ENCODE results near the gene NTNG2. TPM values are rescaled to one million over a fixed set of nuclear protein-coding genes. Genes with fewer than 3 reads are reported as not detected.

Gene NTNG2
- polyA plus RNA-seq, 3 donors = 0.20 to 0.40 (median 0.32) TPM

DNA sequence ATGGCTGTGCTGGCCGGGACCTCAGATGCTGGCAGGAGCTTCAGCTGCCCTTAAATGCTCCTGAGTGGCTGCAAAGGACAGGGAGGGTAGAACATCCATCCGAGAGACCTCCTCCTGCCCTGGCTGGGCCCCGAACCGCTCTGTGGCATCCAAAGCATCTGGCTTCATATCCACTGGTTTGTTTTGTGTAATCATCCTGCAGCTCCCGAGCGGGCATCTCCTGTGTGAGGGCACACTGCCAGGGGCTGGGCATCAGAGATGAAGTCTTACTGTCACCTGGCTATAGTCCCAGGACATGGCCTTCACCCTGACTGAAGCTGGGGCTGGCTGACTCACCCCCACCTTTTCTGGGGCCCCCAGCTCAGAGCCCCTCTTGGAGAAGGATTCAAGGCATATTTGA is 18.5 kb upstream of the NTNG2 start:
- DNase-seq (ENCODE audit: extremely low read depth in 1 of 11, low read depth in 9 of 11, low spot score in 4 of 11) = no peak

DNA sequence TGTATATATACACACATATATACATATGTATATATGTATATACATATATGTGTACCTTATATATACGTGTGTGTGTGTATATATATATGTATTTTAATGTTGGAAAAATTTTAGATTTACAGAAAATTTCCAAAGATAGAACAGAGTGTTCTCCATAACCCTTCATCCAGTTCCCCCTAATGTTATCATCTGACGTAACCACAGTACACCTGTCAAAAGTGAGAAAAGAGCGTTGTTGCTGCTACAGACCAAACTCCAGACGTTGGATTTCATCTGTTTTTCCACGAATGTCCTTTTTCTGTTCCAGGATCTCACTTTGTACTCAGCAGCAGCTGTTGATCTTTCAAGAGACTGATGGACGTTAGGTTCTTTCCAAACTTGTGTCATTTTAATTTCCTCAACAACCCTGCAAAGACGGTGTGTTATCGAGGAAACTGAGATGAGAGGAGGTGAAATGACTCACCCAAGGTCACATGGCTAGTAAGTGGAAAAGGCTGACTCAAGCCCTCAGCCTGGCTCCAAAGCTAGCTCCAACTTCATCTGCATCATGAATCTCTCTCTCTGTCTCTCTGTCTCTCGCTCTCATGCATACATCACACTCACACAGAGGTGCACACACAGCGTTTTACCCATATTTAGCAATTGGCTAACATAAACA is 17.0 kb upstream of the NTNG2 start:
- DNase-seq (ENCODE audit: extremely low read depth in 1 of 11, low read depth in 9 of 11, low spot score in 4 of 11) = no peak

DNA sequence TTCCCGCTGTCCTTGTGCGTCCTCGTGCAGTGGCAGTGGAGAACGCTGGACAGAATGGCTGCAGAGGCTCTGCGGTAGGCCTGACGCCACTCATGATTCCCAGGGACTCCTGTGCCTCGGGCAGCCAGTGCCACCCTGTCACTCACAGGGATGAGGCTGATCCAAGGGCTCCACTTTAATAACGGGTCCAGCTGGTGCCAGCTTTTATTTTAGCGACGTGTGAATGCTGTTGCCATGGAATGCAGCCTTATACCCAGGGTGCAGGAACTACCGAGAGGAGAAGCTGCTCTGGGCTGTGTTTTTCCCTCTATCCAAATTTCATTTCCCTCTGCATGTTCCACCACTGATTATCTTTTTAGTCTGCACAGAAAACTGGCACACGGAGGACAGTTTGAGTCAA is 15.8 kb upstream of the NTNG2 start:
- DNase-seq (ENCODE audit: extremely low read depth in 1 of 11, low read depth in 9 of 11, low spot score in 4 of 11) = no peak

DNA sequence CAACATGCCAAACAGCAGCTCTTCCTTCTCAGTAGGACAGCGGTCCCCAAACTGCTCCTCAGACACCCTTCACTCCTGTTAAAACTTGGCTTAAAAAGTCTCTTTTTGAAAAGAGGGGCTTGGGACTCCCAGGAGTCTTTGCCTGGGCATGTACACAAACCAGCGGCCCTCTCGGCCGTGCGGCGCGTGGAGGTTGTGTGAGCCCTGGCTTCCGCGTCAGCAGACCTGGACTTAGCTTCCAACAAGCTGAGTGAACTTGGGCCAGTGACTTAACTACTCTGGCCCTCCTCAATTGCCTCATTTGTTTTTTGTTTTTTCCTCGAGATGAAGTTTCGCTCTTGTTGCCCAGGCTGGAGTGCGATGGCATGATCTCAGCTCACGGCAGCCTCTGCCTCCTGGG is 15.3 kb upstream of the NTNG2 start:
- DNase-seq (ENCODE audit: extremely low read depth in 1 of 11, low read depth in 9 of 11, low spot score in 4 of 11) = no peak

DNA sequence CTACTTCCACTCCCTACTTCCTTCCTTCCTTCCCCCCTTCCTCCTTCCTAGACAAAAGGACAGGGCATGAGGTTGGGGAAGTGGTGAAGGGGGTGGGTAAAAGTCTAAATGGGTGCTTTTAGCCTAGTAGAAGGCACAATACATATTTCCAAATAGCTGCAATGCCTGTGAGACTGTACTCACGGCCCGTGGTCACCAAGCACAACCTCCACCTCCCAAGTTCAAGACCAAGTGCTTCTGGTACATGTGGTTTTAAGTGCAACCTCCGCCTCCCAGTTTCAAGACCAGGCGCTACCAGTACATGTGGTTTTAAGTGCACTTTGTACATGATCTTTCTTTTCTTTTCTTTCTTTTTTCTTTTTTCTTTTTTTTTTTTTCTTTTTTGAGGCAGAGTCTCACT is 14.5 kb upstream of the NTNG2 start:
- DNase-seq (ENCODE audit: extremely low read depth in 1 of 11, low read depth in 9 of 11, low spot score in 4 of 11) = no peak

DNA sequence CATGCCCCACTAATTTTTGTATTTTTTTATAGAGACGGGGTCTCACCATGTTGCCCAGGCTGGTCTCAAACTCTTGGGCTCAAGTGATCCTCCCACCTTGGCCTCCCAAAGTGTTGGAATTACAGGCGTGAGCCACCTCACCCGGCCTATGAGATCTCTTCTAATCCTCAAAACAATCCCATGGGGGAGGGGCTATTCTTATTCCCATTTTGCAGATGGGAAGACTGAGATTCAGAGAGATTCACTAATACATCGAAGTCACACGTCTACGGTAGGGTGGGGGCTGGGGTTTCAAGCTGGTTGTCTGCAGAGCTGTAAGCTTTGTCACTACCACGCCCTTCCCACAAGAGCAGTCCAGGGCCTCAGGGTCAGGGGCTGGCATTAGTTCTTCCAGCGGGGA is 14.0 kb upstream of the NTNG2 start:
- no peak for DNase-seq (ENCODE audit: extremely low read depth in 1 of 11, low read depth in 9 of 11, low spot score in 4 of 11)

DNA sequence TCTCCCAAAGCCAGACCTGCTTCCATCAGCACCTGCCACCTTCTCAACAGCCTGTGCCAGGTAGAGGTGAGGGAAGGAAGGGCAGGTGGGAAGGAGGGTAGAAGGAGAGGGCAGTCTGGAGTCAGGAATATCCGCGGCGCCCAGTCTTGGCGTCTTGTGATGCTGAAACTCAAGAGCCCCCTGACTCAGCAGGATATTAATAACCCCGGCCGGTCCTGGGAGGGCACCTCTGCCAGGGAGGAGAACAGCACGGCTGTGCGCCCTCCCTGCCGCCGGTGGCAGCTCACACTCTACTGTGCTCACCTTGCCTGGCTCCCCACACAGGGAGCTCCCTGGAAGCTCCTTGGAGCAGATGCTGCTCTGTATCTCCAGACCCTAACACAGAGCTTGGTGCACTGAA is 11.6 kb upstream of the NTNG2 start:
- DNase-seq (ENCODE audit: extremely low read depth in 1 of 11, low read depth in 9 of 11, low spot score in 4 of 11) = no peak

DNA sequence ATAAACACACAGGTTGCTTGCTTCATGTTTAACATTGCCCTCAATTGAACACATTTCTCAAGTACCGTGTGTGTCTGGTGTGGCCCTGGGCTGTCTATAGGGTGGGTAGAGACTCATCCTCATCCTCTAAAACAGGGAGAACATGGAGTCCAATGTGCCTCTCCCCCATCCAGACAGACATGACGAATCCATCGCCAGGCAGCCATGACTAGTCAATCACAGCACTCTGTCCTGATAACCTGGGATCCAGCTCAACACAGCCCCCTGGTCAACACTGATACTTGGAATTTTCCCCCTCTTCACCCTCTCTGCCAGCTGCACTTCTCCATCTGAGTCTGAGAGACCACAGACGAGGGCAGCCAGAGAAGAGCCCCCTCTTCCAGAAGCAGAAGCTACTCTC is 10.7 kb upstream of the NTNG2 start:
- no peak for DNase-seq (ENCODE audit: extremely low read depth in 1 of 11, low read depth in 9 of 11, low spot score in 4 of 11)

DNA sequence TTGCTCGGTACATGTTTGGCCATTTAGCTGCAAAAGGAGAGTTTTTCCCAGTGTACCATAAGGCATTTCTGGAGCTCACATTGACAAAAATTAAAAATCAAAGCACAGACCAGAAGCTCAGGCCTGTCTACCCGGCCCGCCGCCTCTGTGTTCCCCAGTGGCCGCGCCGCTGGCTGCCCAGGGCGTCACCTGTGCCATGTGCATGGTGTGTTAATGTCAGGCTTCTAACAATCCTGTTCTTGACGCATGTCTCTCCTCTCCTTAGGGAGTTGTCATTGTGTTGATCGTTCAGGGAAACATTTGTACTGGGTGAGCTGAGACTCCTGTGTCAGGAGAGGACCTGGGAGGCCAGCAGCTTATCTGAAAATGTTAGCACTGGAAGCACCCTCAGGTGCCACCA is 9.6 kb upstream of the NTNG2 start:
- no peak for DNase-seq (ENCODE audit: extremely low read depth in 1 of 11, low read depth in 9 of 11, low spot score in 4 of 11)

DNA sequence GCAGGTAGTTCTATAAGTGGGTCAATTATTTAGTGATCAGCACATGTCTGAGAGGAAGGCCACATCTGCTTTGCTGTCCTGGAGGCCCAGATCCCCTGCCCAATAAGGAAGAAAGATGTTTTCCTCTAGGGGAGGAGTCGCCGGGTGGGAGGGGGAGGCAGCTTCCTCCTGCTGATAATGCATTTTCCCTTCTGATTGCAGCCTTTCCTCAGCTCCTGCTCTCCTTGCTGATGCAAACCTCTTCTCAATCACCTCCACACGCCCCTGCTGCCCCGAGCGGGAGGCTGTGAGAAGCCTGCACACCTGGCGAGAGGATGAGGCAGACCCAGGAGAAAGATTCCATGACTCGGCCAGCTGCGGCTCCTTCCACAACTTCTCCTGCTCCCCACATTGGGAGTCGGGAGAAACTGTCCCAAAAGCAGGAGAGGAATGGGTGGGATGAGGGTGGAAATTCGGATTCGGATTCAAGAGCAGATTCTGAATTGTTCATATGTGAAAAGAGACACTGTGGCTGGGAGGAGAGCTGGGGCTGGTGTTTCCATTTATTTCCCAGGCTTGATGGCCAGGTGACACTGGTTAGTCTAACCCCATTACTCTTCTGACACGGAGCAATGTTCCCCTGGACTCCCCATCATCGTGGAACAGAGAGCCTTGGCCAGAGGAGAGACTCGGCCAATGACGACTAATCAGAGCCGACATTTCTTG is 6.8 kb upstream of the NTNG2 start:
- no peak for DNase-seq (ENCODE audit: extremely low read depth in 1 of 11, low read depth in 9 of 11, low spot score in 4 of 11)

DNA sequence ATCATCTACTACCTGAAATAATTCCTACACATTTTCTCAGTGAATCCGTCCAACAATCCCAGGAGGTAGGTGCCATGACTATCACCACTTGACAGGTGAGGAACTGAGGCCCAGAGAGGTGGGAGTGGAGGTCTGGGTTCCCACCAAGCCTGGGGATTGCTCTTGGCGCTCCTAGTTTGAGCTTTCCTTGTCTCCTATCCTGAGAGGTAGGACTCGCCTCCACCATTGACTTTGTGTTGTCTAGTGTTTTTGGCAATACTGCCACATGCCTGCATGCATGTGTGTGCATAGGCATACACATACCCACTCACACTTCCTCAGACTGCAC is 6.3 kb upstream of the NTNG2 start:
- no peak for DNase-seq (ENCODE audit: extremely low read depth in 1 of 11, low read depth in 9 of 11, low spot score in 4 of 11)

DNA sequence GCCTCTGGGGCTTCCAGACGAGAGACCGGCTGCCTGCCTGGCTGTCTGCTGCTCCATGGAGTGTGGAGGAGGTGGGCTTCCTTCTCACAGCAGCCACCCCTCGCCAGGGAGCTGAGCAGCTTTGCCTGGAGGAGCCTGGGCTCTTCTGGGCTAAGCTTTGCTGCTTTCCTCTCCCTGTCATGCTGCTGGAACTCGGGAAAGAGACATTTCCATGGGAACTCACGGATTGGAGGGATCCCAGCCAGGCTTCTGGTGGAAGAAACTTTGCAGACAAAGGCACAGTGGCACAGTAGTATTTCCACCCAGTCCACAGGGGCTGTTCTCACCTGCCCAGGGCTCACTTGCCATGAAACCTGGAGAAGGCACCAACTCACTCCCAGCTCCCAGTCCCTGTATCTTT is 5.6 kb upstream of the NTNG2 start:
- no peak for DNase-seq (ENCODE audit: extremely low read depth in 1 of 11, low read depth in 9 of 11, low spot score in 4 of 11)

DNA sequence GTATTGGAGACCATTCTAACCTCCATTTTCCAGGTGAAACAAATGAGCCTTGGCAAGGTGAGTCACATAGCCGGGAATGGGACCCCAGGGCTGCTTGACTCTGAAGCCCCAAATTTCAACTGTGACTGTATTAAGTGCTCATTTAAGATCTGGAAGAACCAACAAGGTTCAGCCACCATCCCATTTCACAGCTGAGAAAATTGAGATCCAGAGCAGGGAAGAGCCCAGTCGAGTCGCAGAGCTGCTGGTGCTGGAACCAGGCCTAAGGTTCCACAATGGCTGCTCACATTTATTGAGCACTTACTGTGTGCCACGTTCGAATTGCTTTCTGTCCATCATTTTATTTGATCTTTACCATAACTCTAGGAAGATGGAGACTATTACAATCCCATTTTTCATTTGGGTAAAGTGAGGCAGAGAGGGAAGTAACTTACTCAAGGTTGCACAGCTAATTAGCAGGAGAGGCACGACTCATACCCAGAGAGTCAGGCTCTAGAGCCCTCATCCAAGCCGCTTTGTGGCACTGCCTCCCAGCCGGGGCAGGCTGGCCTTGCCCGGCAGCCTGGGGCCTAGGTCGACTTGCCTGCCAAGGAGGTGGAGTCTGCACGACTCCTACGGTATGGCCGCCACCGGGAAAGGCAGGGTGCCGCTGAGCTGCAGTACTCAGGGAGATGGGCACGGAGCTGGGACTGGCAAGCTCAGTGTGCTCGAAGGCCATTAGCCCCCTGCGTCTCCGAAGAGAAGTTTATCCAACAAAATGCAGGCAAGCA is 4.3 kb upstream of the NTNG2 start:
- no peak for DNase-seq (ENCODE audit: extremely low read depth in 1 of 11, low read depth in 9 of 11, low spot score in 4 of 11)

DNA sequence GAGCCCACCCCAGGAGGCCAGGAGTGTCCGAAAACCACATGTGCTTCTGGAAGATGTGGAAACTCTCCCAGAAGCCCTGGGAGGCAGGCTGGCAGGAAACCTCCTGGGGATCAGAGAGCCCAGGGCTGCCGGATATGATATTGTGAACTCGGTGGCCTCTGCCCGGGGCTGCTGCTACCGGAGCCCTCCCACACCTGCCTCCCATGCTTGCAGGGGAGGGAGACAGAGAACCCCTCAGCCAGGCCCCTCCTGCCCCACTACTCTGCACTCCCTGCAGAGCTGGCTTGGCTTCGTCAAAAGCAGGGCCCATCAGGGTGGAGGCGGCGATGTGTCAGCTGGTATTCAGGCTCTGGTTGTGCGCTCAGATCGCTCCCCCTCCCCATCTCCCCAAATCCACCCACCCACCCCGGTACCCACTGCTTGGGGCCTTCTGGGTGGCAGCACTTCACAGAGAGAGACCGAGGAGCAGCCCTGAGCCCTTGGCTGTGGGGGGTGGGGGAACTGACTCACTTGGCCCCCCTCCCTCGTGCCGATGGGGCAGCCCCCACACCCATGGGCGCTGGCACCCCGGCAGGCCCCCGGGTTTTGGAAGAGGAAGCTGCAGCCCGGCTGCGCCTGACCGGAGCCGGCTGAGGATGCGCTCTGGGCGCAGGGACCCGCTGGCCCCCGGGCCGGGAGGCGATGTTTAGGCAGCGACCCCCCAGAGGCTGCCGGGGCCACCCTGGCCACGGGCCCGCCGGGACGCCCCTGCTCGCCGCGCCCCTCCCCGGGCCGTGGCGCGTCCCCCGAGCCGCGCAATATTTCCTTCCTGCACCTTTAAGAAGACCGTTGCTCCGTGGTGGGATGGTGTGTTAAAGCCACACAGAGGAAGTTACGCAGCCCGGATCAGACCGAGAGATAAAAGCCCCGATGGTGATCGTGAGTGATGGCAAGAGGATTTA is 786 bp upstream of the NTNG2 start:
- DNase-seq (ENCODE audit: extremely low read depth in 1 of 11, low read depth in 9 of 11, low spot score in 4 of 11) = no peak

DNA sequence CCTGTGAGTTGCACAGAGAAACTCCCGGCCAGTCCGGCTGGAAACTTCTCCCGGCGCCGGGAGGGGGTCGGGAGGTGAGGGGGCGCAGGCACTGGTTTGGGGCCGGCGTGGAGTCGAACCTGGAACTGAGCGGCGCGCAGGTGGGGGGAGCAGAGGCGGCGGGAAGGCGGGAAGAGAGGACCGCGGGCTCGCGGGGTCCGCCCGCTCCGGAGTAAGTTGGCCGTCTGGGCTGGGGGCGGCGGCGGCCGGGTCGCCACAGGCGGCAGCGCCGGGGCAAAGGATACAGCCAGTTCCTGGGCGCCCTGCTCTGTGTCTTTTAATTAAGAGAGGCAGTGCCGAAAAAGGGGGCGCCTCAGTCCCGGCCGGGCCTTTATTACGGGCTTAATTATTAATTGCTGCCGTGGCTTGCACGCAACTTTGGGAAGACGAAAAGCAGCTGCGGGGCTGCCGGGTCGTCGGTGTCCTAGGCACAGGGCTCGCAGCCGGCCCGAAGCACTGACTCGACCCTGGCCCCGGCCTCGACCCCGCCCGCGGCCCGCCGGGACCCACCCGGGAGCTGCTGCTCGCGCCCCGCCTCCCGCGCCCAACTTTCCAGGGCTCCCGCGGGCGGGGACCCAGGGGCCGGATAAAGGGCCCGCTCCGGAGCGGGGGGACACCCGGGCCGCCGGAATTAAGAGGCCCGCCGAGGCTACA is 1.1 kb downstream of the NTNG2 start:
- no peak for DNase-seq (ENCODE audit: extremely low read depth in 1 of 11, low read depth in 9 of 11, low spot score in 4 of 11)

DNA sequence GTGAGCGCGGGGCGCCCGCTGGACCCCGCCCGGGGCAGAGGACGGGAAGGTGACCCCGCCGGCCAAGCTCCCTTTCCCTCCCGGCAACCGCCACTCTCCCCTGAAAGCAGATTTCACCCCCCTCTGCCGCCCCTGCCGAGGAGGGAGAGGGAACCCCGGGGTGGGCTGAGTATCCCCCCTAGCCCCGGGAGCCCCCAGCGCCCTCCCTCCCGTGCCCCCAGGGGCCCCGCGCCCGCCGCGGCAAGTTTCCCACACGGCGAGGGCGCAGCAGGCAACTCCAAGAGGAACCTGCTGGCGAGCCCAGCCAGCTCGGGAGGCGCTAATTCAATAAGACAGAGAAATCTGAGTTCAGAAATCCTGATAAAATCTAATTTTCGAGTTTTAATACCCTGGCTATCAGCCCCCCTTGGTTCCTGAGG is 1.6 kb downstream of the NTNG2 start:
- no peak for DNase-seq (ENCODE audit: extremely low read depth in 1 of 11, low read depth in 9 of 11, low spot score in 4 of 11)

DNA sequence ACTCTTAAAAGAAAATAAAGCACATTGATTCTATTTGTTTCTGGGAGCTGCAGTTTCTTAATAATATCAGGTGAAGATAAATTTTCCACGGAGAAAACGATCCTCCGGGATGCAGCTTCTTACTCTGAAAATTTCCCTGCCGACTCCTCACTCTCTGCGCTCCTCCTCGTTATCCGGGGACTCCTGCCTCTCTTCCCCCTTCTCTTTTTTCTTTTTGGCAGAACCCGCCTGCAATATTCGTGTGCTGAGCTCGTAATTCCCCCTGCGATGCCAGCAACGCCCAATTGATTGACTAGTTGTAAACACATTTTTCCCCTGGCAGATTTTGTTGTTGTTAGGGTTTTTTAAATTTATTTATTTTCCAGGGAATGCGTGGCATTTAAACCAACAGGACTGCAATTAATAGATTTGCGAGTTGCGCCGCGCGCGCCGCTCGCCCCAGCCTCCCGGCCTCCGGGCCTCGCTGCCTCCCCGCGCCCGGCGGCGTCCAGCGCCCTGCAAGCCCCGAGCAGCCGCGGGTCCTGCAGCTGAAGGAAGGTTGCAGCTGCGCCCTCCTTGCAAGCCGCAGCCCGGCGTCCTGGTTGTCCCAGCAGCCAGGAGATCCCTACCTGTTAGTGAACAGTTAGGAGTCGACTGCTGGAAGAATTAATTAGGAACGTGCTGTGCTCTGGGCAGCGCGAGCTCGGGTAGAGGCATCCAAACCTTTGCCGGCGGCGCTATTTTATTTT is 2.2 kb downstream of the NTNG2 start:
- no peak for DNase-seq (ENCODE audit: extremely low read depth in 1 of 11, low read depth in 9 of 11, low spot score in 4 of 11)

DNA sequence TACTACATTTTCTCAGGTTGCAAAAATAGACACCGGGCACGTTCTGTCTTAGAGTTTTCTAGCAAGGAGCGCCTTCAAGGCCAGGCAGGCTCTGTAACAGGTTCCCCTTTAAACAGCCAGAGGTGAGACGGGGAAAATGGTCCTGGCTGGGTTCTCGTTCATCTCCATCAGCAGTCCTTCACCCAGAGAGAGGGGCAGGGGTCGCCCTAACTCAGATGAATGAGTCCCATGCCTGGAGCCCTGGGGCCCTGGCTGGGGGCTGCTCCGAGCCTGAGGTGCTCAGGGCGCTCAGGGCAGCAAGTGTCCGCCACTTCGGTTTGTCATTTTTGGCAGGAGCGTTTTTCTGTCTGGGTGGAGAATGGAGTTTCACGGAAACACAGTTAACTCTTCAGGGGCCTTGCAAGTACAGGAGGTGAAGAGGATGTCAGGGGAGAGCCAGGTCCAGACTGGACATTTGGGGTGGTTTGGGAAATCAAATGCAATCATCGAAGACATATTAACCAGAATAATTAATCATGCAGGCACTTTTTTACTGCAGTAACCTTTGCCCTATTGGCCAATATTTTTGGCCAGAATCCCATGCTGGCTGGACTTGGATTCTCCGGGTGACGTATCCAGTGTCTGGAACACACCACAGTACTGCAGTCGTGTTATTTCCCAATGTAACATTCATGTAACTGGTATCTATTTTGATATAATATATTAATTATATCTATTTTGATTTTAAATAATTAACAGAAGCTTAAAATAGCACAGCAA is 2.9 kb downstream of the NTNG2 start:
- no peak for DNase-seq (ENCODE audit: extremely low read depth in 1 of 11, low read depth in 9 of 11, low spot score in 4 of 11)
